Smooth muscle cell (in vitro differentiated cells): ENCODE results near the gene FGD4. TPM values are rescaled to one million over a fixed set of nuclear protein-coding genes. Genes with fewer than 3 reads are reported as not detected.

Experiments
- DNase-seq: peaks from one replicate; lab custom pipeline; 2025; ENCODE audit not compliant: unreplicated experiment; lab: John Stamatoyannopoulos, UW
- H2AFZ ChIP-seq: fragments of 200-600 bp; sonication (generic); 2 replicates; pipeline ENCODE4 v1.6.0; 2016; ENCODE audit warnings: antibody characterized with exemption, low read depth, mild to moderate bottlenecking
- H3F3A ChIP-seq: fragments of 200-600 bp; sonication (generic); 2 replicates; pipeline ENCODE4 v1.6.0; 2017; ENCODE audit warnings: antibody characterized with exemption, low read depth
- H3K27ac ChIP-seq: fragments of 200-600 bp; sonication (generic); 2 replicates; pipeline ENCODE4 v1.5.1; 2016; ENCODE audit warnings: low read depth, mild to moderate bottlenecking
- H3K27me3 ChIP-seq: fragments of 200-600 bp; sonication (generic); 2 replicates; pipeline ENCODE4 v1.6.1; 2016; ENCODE audit warnings: low read depth, mild to moderate bottlenecking
- H3K36me3 ChIP-seq: fragments of 200-600 bp; sonication (generic); 2 replicates; pipeline ENCODE4 v1.5.1; 2016; ENCODE audit warnings: low read depth
- H3K4me1 ChIP-seq: fragments of 200-600 bp; sonication (generic); 2 replicates; pipeline ENCODE4 v1.5.1; 2016; ENCODE audit warnings: low read depth
- H3K4me2 ChIP-seq: fragments of 200-600 bp; sonication (generic); 2 replicates; pipeline ENCODE4 v1.6.0; 2016; ENCODE audit warnings: mild to moderate bottlenecking
- H3K4me3 ChIP-seq: fragments of 200-600 bp; sonication (generic); 2 replicates; pipeline ENCODE4 v1.5.1; 2016; ENCODE audit warnings: mild to moderate bottlenecking
- H3K79me2 ChIP-seq: fragments of 200-600 bp; sonication (generic); 2 replicates; pipeline ENCODE4 v1.6.0; 2016; ENCODE audit warnings: low read depth, mild to moderate bottlenecking
- H3K9ac ChIP-seq: fragments of 200-600 bp; sonication (generic); 2 replicates; pipeline ENCODE4 v1.6.0; 2016; ENCODE audit warnings: low read depth
- H3K9me3 ChIP-seq: fragments of 200-600 bp; sonication (generic); replicated peaks from 2 replicates; pipeline ENCODE4 v1.5.1; 2016; ENCODE audit warnings: low read depth
- H4K20me1 ChIP-seq: fragments of 200-600 bp; sonication (generic); 2 replicates; pipeline ENCODE4 v1.6.0; 2016; ENCODE audit warnings: low read depth
- WGBS: methylation state at CpG from one replicate; pipeline ENCODE4 v1.1.7; 2016; ENCODE audit warnings: low lambda C conversion rate; 5-methylcytosine and 5-hydroxymethylcytosine counted together
- polyA plus RNA-seq: library from polyadenylated mRNA; unstranded; fragments of >200 nt; fragmentation: Nextera tagmentation; extraction: Ambion mirVana; gene quantifications from 2 replicates; pipeline ENCODE4 v1.2.1, GENCODE V29; 2016
- total RNA-seq: library from RNA; depleted of rRNA; stranded (reverse); fragments of >200 nt; gene quantifications from 2 replicates; pipeline ENCODE4 v1.2.3, GENCODE V29; 2014
- TF ChIP-seq, protein P1 (sequence below): fragments of 200-600 bp; sonication (generic); IDR thresholded peaks from 2 replicates; pipeline ENCODE4 v1.5.1; 2017; ENCODE audit warnings: borderline replicate concordance, mild to moderate bottlenecking, antibody characterized with exemption; ENCODE audit not compliant: insufficient read depth, poor library complexity, severe bottlenecking

FGD4 gene
- total and polyA plus RNA-seq, 2 experiments from 2014 or later = 0.42 to 5.8 TPM

DNA sequence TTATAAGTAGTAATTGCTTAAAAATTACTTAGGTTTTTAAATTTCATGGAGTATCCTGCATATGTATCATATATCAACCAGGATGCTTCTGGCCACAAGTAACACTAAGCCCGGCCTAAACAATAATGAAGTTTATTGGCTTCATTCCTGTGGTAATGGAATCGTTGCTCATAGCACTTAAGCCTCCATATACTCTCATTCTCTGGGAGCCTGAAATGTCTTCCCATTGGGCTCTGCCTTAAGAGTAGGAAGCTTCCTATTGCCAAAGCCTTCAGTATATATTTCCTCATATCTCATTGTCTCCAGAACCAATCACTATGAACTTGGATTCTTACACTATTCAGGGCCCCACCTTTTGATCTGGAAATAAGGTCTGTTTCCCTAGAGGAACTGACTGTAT lies 195.9 kb downstream of the FGD4 start:
- no peak overlapping the region for H2AFZ ChIP-seq

DNA sequence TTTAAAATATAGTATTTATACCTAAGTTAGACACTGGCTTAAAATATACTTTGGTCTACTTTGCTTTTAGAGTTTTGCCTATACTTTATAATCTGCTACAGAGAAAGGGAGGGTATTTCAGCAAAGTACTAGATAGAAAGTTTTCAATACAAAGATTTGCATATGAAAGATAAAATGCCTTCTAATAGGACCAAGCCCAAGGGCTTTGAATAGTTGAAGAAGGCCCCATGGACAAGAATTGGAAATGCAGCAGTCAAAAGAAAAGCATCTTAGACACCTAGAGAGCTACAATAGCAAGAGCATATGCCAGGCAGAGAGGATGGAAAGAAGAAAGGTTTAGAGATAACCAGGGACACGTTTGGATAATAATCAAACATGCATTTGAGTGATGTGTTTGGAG lies 196.7 kb downstream of the FGD4 start:
- TF ChIP-seq, protein P1, sequence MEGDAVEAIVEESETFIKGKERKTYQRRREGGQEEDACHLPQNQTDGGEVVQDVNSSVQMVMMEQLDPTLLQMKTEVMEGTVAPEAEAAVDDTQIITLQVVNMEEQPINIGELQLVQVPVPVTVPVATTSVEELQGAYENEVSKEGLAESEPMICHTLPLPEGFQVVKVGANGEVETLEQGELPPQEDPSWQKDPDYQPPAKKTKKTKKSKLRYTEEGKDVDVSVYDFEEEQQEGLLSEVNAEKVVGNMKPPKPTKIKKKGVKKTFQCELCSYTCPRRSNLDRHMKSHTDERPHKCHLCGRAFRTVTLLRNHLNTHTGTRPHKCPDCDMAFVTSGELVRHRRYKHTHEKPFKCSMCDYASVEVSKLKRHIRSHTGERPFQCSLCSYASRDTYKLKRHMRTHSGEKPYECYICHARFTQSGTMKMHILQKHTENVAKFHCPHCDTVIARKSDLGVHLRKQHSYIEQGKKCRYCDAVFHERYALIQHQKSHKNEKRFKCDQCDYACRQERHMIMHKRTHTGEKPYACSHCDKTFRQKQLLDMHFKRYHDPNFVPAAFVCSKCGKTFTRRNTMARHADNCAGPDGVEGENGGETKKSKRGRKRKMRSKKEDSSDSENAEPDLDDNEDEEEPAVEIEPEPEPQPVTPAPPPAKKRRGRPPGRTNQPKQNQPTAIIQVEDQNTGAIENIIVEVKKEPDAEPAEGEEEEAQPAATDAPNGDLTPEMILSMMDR = no peak
- no peaks in the 10 kb centered on the region for H3F3A ChIP-seq
- no peaks in the 10 kb centered on the region for H3K4me1 ChIP-seq
- 72% methylated on average over 1 of the region's 1 CpG for WGBS
- H3K4me3 ChIP-seq = no peak overlapping the region
- no peak overlapping the region for H3K9ac ChIP-seq
- H3K27me3 ChIP-seq = no peaks in the 10 kb centered on the region
- no peaks in the 10 kb centered on the region for H3K9me3 ChIP-seq
- H3K27ac ChIP-seq = no peak overlapping the region
- H3K36me3 ChIP-seq = no peaks in the 10 kb centered on the region
- no peak overlapping the region for H2AFZ ChIP-seq
- no peak overlapping the region for H3K4me2 ChIP-seq
- H4K20me1 ChIP-seq = no peaks in the 10 kb centered on the region
- DNase-seq = no peak
- no peaks in the 10 kb centered on the region for H3K79me2 ChIP-seq

More for the DNA sequence above, 195.9 kb downstream of the FGD4 start:
- no peaks in the 10 kb centered on the region for H3K9me3 ChIP-seq
- WGBS = 14% methylated on average over 2 of the region's 2 CpGs
- H3K4me2 ChIP-seq = no peak overlapping the region
- DNase-seq = no peak
- no peaks in the 10 kb centered on the region for H3K79me2 ChIP-seq
- H4K20me1 ChIP-seq = no peaks in the 10 kb centered on the region
- H3K9ac ChIP-seq = no peak overlapping the region
- no peak overlapping the region for H3K27ac ChIP-seq
- H3K36me3 ChIP-seq = no peaks in the 10 kb centered on the region
- no peaks in the 10 kb centered on the region for H3F3A ChIP-seq
- no peaks in the 10 kb centered on the region for H3K4me1 ChIP-seq
- no peaks in the 10 kb centered on the region for H3K27me3 ChIP-seq
- no peak overlapping the region for H3K4me3 ChIP-seq
- TF ChIP-seq, protein P1 = no peak

DNA sequence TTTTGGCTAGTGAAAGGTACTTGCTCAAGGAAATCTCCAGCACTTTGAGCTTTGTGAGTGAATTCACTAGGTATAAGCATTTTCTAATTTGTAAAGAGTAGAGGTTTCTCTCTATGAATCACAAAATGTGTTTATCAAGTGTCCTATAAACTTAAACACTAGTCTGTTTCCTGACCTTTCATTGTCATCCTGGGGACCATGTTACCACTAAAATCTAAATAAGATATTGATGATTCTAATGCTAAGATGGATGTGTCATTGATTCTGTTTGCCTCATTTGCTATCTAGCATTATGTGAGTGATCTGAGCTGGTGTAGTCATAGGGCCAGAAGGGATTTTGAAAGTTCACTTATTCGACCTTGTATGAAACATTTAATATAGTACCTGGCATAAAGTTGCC lies 199.3 kb downstream of the FGD4 start:
- no peak overlapping the region for H3K4me3 ChIP-seq
- TF ChIP-seq, protein P1 = no peak
- no peaks in the 10 kb centered on the region for H4K20me1 ChIP-seq
- H3K4me2 ChIP-seq = no peak overlapping the region
- no peaks in the 10 kb centered on the region for H3K4me1 ChIP-seq
- no peaks in the 10 kb centered on the region for H3K27me3 ChIP-seq
- no peak overlapping the region for H2AFZ ChIP-seq
- DNase-seq = no peak
- no peaks in the 10 kb centered on the region for H3K9me3 ChIP-seq
- H3K27ac ChIP-seq = no peak overlapping the region
- no peaks in the 10 kb centered on the region for H3F3A ChIP-seq
- no peaks in the 10 kb centered on the region for H3K79me2 ChIP-seq
- H3K9ac ChIP-seq = no peak overlapping the region
- WGBS = 93% methylated on average over 1 of the region's 1 CpG
- no peaks in the 10 kb centered on the region for H3K36me3 ChIP-seq

DNA sequence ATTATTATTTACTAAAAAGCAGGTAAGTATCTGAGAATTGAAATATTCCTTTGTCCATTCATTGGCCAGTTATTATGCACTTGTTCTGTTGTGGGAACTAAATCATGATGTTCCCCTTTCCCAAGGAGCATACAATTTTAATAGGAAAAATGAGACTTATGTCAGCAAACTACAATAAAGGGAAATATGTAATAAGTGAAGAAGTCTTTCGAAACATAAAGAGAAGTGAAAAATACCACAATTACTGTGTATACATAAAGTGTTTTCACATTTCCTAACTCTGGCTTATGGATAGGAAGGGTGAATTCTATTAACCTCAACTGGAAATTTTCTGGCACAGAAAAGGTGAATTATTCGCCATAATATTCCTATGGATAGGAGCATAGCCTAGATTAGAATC lies 201.3 kb downstream of the FGD4 start:
- Histone ChIP-seq H3F3A (no peaks in the 10 kb centered on the region), H3K9ac (no peak overlapping the region), H3K4me1 (no peaks in the 10 kb centered on the region), H3K27ac (no peak overlapping the region), H3K4me2 (no peak overlapping the region), H2AFZ (no peak overlapping the region), H3K9me3 (no peaks in the 10 kb centered on the region), H3K4me3 (no peak overlapping the region), H3K79me2 (no peaks in the 10 kb centered on the region), H3K36me3 (no peaks in the 10 kb centered on the region), H4K20me1 (no peaks in the 10 kb centered on the region), H3K27me3 (no peaks in the 10 kb centered on the region)
- TF ChIP-seq, protein P1 = no peak
- DNase-seq = no peak
- 98% methylated on average over 2 of the region's 2 CpGs for WGBS
